DMS 273 treated with DMSO at 0.1 percent for 48 hours (cell line): ENCODE data around the gene LOXL4.

Source experiments
- DNase-seq: peaks from one replicate; lab custom pipeline; 2025; lab: John Stamatoyannopoulos, UW

LOXL4 gene

DNA sequence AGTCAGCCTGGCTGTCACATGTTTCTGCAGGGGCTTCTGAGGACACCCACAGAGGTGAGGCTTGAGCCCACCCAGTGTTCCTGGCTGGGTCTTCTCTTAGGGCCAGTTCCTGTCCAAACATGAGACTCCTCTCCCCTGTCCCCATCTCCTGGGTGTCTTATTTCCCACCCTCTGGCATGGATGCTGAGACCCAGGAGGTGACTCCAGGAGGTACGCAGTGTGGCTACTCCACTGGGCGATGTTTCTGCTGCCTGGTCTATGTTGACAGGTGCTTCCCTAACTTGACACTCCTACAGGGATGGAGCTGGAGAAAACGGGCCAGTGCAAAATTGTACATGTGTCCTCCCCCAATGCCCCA lies 26.3 kb upstream of the LOXL4 start:
- DNase-seq = no peak

- no peak for DNase-seq
Observed at GRCh38 chr10:98293550-98294269, 25.7 kb upstream of the LOXL4 start.

DNA sequence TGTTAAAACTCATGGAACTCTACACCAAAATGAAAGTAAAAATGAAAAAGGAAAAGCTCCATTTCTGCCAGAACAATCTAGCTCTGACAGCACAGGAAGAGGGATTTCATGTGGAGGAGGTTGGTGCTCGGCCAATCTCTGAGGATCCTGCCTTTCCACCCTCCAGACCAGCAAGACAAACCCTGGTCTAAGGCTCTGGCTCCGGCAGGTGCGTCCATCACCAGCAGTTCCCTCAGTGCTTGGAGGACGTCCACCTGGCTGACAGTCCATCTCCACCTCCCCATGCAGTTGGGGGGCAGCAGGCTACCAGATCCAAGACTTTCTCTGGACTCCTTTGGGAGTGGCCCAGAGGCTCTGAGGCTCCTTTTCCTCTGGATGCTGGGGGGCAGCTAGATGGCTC lies 25.0 kb upstream of the LOXL4 start:
- no peak for DNase-seq

- DNase-seq = no peak
Observed at GRCh38 chr10:98289802-98290209, 21.8 kb upstream of the LOXL4 start.

- DNase-seq = no peak
Observed at GRCh38 chr10:98287321-98287720, 19.3 kb upstream of the LOXL4 start.

- no peak for DNase-seq
Observed at GRCh38 chr10:98286419-98286818, 18.4 kb upstream of the LOXL4 start.

DNA sequence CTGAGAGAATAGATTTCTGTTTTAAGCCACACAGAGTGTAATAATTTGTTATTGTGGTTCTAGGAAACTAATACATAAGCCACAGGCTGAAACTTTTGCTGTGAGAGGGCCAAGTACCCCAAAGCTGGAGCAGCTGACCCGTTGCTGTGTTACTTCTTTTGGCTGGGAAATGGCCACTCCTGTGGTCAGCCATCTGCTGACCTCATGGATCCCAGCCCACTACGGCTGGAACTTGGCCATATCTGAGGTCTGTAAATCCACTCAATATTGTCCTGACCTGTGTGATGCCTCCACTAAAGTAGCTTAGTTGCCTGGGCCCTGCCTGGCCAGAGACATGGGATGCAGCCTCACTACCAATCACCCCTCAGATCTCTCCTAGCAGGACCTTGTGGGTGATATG lies 17.4 kb upstream of the LOXL4 start:
- no peak for DNase-seq

DNA sequence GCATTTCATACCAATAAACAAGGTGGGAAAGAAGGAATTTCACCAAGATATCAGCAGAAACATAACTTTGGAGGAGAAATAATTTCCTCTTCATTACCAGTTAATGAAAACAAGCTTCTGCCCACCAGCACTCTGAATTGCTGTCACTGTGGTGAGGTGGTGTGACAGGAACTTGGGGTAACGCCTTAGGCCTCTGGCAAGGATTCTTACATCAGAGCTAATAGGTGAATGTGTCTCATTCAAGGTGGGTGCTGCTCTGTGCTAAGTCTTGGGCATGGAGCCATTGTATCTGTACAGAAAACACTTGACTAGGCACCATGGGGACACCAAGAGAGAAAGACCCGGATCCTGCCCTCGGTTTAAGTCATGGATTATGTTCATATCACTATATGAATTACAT lies 8.3 kb upstream of the LOXL4 start:
- no peak for DNase-seq

DNA sequence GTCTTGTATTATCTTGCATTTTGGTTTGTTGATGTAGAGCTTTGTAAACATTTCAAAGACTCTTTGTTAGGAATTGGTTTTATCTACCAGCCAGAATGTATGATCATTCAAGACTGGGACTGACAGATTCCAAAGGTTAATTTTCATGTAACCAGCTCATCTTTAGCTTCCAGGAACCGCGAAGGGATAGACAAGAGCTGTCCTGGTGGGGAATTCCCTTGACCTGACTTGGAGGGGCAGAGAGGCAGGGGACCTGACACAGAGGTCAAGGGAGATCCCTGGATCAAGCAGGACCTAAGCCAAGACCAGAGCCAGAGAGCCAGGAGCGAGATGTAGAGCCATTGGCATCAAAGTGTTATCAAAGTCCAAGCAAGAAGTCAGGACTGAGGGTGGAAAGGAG lies 6.6 kb upstream of the LOXL4 start:
- no peak for DNase-seq

GRCh38 chr10:98273057-98273850 lies 5.3 kb upstream of the LOXL4 start:
- DNase-seq = no peak

DNA sequence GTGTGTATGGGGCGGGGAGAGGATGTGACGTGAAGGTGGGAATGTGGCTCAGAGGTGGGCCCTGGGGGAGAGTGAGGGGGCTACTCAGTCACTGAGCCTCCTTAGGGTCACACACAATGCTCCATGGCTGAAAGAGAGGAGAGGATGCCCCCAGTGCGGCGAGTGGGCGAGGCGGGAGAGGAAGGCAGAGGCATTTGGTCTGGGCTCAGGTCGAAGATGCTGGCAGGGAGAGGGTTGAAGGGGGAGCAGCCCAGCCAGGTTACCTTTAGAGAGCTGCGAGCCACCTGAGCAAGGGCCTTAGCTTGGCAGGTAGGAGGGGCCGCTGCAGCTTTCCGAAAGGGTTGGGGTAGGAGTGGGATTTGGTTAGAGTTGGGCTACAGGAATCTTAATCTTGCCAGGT lies 4.7 kb upstream of the LOXL4 start:
- DNase-seq = no peak

DNA sequence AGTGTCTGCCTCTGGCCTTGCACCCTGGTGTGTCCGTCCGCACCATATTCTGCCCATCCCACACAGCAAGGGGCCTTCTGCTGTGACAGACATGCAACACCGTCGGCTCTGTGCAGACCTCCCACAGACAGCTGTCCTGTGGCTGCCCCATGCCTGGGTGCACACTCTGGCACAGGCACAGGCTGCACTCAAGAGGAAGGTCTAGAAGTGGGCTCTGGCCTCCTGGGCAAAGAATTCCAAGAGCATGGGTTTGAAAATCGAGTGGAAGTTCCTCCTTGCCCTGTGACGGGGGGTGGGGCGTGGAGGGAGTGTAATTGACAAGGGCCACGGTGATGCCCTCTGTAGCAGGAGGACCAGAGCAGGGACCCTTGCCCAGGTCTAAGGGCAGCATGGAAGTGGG lies 4.3 kb upstream of the LOXL4 start:
- no peak for DNase-seq

DNA sequence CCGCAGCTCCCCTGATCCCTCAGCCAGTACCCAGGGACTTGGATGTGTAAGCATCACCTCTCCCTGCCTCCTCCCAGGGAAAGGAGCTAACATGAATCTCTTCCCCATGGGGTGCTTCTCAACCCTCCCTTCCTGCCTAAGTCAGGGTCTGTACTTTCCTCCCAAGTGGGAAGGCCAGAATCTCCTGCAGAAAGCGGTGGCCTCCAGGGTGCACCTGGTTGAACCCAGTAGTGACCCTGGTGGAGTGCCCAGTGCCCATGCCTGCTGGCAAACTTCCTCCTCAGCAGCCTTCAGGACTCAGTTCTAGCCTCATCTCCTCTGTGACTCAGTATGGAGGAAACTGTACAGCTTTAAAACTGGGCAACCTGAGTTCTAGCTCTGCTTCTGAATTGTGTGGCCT lies 2.8 kb upstream of the LOXL4 start:
- no peak for DNase-seq

DNA sequence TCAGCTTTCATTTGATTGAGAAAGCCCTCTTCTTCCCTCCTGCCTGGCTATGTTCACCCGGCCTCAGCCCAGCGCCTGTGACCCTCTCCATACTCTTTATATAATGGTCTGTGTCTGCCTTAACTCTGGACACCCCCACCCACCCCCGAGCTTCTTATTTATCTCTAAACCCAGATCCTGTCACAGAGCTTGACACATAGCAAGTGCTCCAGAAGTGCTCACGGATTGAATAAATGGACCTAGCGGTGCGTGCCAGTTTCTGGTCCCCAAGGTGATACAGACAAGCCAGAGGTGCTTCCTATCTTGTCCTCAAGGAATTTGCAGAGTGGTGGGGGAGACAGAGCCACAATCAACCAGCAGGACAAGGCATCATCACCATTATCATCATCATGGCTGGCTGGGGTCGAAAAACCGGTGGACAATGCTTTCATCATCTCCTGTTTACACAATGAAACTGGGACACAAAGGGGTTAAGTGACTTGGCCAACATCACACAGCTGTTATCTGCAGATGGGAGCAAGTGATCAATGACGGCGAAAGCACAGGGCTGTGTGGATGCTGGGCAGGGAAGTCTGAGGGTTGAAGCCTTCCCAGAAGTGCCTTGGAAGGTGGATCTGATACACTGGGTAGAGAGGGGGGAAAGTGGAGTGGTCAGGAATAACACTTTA lies 2.2 kb upstream of the LOXL4 start:
- no peak for DNase-seq

DNA sequence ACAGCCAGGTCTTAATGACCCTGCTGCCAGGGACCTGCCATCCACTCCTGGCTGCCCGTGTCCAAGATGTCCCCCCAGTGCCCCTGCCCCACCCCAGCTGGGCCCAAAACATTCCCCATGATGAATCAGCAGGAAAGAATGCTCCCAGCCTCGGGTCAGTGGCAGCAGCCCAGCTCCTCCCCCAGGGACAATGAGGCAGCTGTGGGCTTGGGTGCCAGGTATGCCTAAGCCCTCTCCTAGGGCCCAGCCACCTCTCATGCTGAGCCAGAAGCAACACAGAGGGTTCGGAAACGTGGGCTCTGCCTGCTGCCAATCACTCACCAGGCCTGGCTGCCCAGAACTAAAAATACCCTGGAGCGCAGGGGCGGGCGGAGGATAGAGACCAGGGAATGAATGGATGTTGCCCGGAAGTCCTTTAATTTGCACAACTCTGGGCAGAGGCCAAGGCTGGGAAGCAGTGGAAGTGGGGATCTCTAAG lies 1.5 kb upstream of the LOXL4 start:
- DNase-seq = no peak

DNA sequence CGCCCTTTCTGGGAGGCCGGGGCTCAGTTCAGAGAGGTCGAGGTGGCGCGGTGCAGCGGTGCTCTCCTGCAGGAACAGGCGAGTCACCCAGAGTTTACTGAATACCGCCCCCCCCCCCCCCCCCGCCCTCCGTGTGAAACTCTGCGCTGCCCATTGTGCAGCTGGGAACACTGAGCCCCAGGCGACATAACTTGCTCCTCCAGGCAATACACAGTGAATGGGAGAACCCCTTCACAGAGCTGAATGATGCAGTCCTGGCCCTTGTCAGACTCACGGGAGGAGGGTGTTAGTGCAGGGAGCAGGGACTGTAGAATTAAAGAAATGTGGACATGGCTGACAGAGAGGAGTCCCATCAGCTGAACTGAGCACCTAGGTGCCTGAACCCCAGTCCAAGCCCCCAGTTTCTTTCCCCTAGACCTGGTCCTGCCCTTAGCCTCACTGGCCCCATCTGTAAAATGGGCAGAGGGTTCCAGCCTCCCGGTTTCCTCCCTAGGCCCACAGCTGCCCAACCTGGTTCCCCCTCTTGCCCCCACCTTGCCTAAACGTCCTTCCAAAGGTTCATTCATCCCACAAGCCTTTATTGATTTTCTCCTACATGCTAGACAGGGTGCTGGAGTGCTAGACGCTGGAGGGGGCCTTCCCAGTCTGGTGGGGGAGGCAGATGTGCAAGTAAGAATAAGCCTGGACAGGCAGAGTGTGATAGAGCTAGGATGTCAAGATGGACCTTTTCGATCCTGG lies 869 bp upstream of the LOXL4 start:
- no peak for DNase-seq

DNA sequence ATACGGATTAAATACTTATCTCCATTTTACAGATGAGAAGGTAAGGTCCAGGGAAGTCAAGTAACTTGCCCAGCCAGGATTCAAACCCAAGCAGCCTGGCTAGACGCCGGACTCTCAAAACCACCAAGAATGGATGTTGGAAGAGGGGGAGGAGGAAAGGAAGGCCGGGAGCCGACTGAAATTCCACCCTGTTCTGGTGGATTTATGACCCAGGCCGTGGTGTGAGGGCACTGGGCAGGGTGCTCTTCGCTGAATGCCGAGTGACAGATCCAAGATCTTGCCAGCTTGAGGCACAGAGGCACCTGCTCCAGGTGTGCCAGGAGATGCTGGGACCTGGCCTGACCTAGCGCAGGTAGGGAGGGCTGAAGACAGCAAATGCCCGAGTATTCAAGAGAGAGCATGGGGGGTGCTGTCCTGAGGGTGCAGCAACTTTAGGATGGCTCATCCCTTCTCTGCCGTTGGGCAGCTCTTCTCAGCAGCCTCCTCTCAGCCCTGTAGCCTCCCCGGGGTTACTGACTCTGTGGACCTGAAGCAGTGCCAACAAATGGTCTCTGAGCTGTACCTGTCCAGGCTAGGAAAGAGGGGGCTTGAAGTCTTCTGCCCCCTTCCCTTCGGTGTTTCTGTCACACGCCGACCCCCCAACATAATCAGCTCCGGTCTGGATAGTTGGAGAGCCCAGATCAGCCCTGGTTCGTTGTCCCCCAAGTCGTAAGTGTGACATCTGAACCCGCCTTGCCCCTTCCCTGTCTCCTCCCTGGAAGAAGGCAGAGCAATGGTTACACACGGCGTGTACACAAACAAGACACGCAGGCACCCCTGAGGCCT lies 713 bp downstream of the LOXL4 start:
- DNase-seq = no peak

GRCh38 chr10:98266647-98267046 lies 1.3 kb downstream of the LOXL4 start:
- DNase-seq = no peak

- DNase-seq = no peak
Observed at GRCh38 chr10:98265403-98266378, 2.3 kb downstream of the LOXL4 start.

DNA sequence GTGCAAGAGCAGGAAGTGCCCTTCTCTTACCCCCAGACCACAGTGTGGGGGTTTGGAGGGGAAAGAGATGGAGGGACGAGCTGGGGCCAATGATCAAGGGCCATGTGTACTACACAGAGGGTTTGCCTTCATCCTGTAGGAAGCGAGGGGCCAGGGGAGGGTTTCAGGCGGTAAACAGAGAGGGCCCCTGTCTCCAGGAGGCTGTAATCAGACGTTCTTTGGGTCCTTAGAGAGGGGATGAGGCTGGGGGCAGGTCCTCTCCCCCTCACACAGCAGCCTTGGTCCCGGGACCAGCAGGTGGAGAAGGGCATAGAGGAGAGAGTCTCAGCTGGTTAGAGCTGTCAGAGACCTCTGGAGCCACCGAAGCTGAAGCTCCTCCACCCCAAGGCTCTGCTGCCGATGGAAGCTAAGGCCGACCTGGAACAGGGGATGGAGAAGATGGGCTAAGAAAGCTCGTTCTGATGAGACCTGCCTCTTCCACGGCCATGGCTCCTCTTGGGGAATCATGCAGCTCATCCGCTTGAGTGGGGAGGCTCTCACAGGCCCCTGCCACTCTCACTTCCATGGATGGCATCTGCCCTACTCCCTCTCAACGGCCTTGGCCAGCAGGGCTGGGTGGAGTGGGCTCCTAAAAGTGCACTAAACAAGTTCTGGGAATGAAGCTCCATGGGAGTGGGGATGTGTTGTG lies 3.5 kb downstream of the LOXL4 start:
- no peak for DNase-seq
